MM.1S (cell line): ENCODE measurements around the gene TEP1.

Experiments
- CTCF ChIP-seq: fragments of 300-600 bp; sonication (generic); IDR thresholded peaks from 2 replicates; pipeline ENCODE4 v1.5.1; 2016; ENCODE audit warnings: antibody characterized with exemption, low read length, mixed read lengths
- EZH2 ChIP-seq: fragments of 300-600 bp; sonication (generic); optimal IDR thresholded peaks from 2 replicates; pipeline ENCODE3; 2017; ENCODE audit warnings: low read depth, mild to moderate bottlenecking, antibody characterized with exemption, low read length, mixed read lengths
- EZH2phosphoT487 ChIP-seq: fragments of 300-600 bp; sonication (generic); IDR thresholded peaks from 2 replicates; pipeline ENCODE4 v1.6.1; 2018; ENCODE audit warnings: antibody characterized with exemption, low read length

DNA sequence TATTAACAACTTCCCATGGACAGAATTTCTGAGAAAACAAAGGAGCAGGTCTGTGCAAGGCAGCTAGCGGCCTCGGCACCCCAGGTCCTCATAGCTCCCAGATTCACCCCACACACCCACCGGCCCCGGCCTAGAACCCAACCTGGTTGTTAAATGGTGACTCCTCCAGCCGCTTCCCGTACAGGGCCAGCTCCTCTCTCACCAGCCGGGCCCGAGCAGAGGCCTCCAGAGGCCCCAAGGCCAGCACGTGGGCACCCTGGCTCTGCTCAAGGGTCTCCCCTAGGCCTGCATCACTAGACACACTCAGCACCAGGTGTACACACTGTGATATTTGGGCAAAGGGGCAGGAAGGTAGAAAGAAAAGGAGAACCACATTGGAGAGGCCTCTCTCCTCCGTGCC is 30.3 kb downstream of the TEP1 start:
- no peak for TF ChIP-seq CTCF
- no peak for TF ChIP-seq EZH2
- no peak for TF ChIP-seq EZH2phosphoT487
